K562 treated with DMSO at 1 percent for 4 hours (cell line): ENCODE results near the gene YWHAB. TPM values are rescaled to one million over a fixed set of nuclear protein-coding genes. Genes with fewer than 3 reads are reported as not detected.

Experiments
- total RNA-seq: library from RNA; unstranded; fragments of 300-600 nt; gene quantifications from 2 replicates; pipeline ENCODE4 v1.2.3, GENCODE V29; 2022; ENCODE audit not compliant: insufficient read depth

The YWHAB gene
- total RNA-seq: 83.3 and 93.2 TPM in 2 replicates

GRCh38 chr20:44885392-44886265 is at the start of gene YWHAB:
Gene YWHAB, plus strand, starts transcription at chr20:44885705. Its CDS starts 15,829 bp downstream, at chr20:44901534.

DNA sequence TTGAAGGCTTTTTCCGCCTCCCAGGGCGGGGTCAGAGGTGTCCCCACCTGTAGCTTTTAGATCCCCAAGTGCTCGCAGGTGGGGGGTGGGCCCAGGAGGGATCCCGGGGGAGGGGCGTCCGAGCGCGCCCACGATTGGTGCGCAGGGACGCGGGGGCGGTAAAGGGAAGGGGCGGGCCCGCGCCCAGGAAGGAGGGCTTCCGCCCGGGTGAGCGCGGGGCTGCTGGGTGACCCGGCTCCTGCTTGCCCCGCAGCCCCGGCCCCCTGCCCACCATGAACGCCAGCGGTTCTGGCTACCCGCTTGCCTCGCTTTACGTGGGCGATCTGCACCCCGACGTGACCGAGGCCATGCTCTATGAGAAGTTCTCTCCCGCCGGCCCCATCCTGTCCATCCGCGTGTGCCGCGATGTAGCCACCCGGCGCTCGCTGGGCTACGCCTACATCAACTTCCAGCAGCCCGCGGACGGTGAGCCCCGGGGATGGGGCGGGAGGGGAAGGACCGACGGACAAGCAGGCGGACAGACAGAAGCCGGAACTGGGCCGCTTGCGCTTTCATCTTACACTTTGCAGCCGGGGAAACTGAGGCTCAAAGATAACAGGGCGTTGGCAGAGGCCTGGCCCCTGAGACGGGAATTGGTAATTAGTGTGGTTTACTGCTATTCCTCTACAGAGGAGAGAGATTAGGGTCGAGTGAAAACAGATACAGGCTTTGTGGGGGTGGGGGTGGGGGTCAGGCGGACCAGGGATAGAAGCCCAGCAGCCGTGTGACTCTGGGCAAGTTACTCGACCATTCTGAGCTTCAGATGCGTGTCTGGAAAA is 24.6 kb downstream of the YWHAB start, which contains the start of gene PABPC1L:
PABPC1L (plus strand) TSS at position 189 of the 818 bp plus-strand sequence; CDS start at position 273, 84 bp downstream.

Other genes with a start within 250 kb of the YWHAB start
- gene ADA, start 234.0 kb upstream of the YWHAB start, total RNA-seq: 2.7 and 2.8 TPM in 2 replicates
- not detected in 2 replicates for gene CCN5, start 170.3 kb upstream of the YWHAB start, total RNA-seq
- 0.23 and 1.3 TPM in 2 replicates for gene KCNK15, start 139.8 kb upstream of the YWHAB start, total RNA-seq
- gene RIMS4, start 75.2 kb upstream of the YWHAB start, total RNA-seq: not detected in 2 replicates
- 39.7 and 48.7 TPM in 2 replicates for gene PABPC1L, start 24.4 kb downstream of the YWHAB start, total RNA-seq
- 35.3 and 36.9 TPM in 2 replicates for gene TOMM34, start 74.7 kb downstream of the YWHAB start, total RNA-seq
- 11.8 and 12.8 TPM in 2 replicates for gene STK4, start 80.8 kb downstream of the YWHAB start, total RNA-seq
- not detected in 2 replicates for gene KCNS1, start 215.4 kb downstream of the YWHAB start, total RNA-seq
- gene WFDC5, start 229.5 kb downstream of the YWHAB start, total RNA-seq: not detected in 2 replicates
- gene WFDC12, start 238.8 kb downstream of the YWHAB start, total RNA-seq: not detected in 2 replicates